Thyroid gland (tissue), 4 donors: ENCODE measurements around the gene RNF227. TPM values are rescaled to one million over a fixed set of nuclear protein-coding genes. Genes with fewer than 3 reads are reported as not detected.

ENCODE experiments used
- DNase-seq, 2 donors: peaks; one replicate each; pipeline ENCODE4 v3.0.0-alpha.2; 2019
- H3K27ac ChIP-seq, 3 donors: fragments of 200-600 bp; sonication (generic); 1 replicate in 2 of 3; 2 replicates in 1 of 3; pipeline ENCODE4 v1.5.1; 2016 to 2019; ENCODE audit warnings: mild to moderate bottlenecking in 1 of 3, moderate library complexity in 1 of 3
- H3K27me3 ChIP-seq: fragments of 200-600 bp; sonication (generic); one replicate; pipeline ENCODE4 v1.5.1; 2019
- H3K36me3 ChIP-seq, 2 donors: fragments of 200-600 bp; sonication (generic); one replicate each; pipeline ENCODE4 v1.5.1; 2016 to 2019
- H3K4me1 ChIP-seq, 2 donors: fragments of 200-600 bp; sonication (generic); one replicate each; pipeline ENCODE4 v1.5.1; 2017 to 2019
- H3K4me3 ChIP-seq, 3 donors: fragments of 200-600 bp; sonication (generic); replicated peaks in 1 of 3; 1 replicate in 2 of 3; 2 replicates in 1 of 3; pipeline ENCODE4 v1.5.1; 2016; ENCODE audit warnings: mild to moderate bottlenecking in 1 of 3
- H3K9me3 ChIP-seq: fragments of 200-600 bp; sonication (generic); one replicate; pipeline ENCODE4 v1.5.1; 2017
- POLR2A ChIP-seq, 2 donors: fragments of 450-650 bp; IDR thresholded peaks; one replicate each; pipeline ENCODE4 v1.6.1; 2017; ENCODE audit warnings: antibody characterized with exemption in 2 of 2, mild to moderate bottlenecking in 2 of 2, moderate library complexity in 1 of 2
- WGBS, 2 donors: methylation state at CpG; one replicate each; pipeline ENCODE4 v1.1.5; 2017; 5-methylcytosine and 5-hydroxymethylcytosine counted together
- intact Hi-C: fragments of 100-400 bp; cut with DNase I; formaldehyde crosslinking; loops from one replicate; pipeline ENCODE4 v1.15.1; 2023
- total RNA-seq, 4 donors: library from RNA; depleted of rRNA; stranded (reverse); fragments of >200 nt; gene quantifications; one replicate each; pipeline ENCODE4 v1.2.3, GENCODE V29; 2016
- TF ChIP-seq, protein P1 (sequence below), 6 experiments: fragments of 200-600 bp in 3 of 6; fragments of 450-650 bp in 3 of 6; sonication (generic) in 3 of 6; IDR thresholded peaks; one replicate each; pipeline ENCODE4 v1.5.1; 2016 to 2019; ENCODE audit warnings: antibody characterized with exemption in 6 of 6, mild to moderate bottlenecking in 2 of 6, inconsistent platforms in 1 of 6, moderate library complexity in 1 of 6

Gene RNF227
- total RNA-seq, 4 donors from 2014 or later: 1.1 to 4.3 (median 2.2) TPM

GRCh38 chr17:7929158-7930023 is 13.3 kb upstream of the RNF227 start, which contains the start of gene KCNAB3:
TSS of gene KCNAB3 (minus strand) at chr17:7929856. CDS start at chr17:7929435, 421 bp downstream.
- H3K27me3 ChIP-seq: no peaks in the 10 kb centered on the region
- no peak within 1 kb of the TSS for H3K27ac ChIP-seq
- intact Hi-C loops: loop anchor here (5.0 kb wide), 1 partner anchor 67 kb away; no protein-coding TSS in a partner anchor
- no peak within 1 kb of the TSS for H3K4me3 ChIP-seq
- no peaks in the 10 kb centered on the region for H3K9me3 ChIP-seq
- 52 to 55% methylated on average over 51 of the region's 67 CpGs for WGBS, 2 donors
- DNase-seq: no peak
- TF ChIP-seq, protein P1, sequence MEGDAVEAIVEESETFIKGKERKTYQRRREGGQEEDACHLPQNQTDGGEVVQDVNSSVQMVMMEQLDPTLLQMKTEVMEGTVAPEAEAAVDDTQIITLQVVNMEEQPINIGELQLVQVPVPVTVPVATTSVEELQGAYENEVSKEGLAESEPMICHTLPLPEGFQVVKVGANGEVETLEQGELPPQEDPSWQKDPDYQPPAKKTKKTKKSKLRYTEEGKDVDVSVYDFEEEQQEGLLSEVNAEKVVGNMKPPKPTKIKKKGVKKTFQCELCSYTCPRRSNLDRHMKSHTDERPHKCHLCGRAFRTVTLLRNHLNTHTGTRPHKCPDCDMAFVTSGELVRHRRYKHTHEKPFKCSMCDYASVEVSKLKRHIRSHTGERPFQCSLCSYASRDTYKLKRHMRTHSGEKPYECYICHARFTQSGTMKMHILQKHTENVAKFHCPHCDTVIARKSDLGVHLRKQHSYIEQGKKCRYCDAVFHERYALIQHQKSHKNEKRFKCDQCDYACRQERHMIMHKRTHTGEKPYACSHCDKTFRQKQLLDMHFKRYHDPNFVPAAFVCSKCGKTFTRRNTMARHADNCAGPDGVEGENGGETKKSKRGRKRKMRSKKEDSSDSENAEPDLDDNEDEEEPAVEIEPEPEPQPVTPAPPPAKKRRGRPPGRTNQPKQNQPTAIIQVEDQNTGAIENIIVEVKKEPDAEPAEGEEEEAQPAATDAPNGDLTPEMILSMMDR (IDR thresholded peaks at IDR 0.05): no peak
- TF ChIP-seq POLR2A (IDR thresholded peaks at IDR 0.05): no peak
- H3K4me1 ChIP-seq: peaks cover 20 to 23% of the 10 kb centered on the region in 2 donors
- H3K36me3 ChIP-seq: no peaks in the 10 kb centered on the region

- intact Hi-C loops: loop anchor here (5.0 kb wide), 1 partner anchor 65 kb away; no protein-coding TSS in a partner anchor
- Histone ChIP-seq H3K27ac (no peak overlapping the region), H3K9me3 (no peaks in the 10 kb centered on the region), H3K27me3 (no peaks in the 10 kb centered on the region), H3K4me3 (no peak overlapping the region), H3K4me1 (peaks cover 12 to 14% of the 10 kb centered on the region in 2 donors), H3K36me3 (no peaks in the 10 kb centered on the region)
- 85 to 90% methylated on average over 3 of the region's 3 CpGs for WGBS, 2 donors
- DNase-seq: no peak
- TF ChIP-seq, protein P1 (IDR thresholded peaks at IDR 0.05): no peak
- no peak for TF ChIP-seq POLR2A (IDR thresholded peaks at IDR 0.05)
These were observed 11.5 kb upstream of the RNF227 start for GRCh38 chr17:7927596-7927995.

DNA sequence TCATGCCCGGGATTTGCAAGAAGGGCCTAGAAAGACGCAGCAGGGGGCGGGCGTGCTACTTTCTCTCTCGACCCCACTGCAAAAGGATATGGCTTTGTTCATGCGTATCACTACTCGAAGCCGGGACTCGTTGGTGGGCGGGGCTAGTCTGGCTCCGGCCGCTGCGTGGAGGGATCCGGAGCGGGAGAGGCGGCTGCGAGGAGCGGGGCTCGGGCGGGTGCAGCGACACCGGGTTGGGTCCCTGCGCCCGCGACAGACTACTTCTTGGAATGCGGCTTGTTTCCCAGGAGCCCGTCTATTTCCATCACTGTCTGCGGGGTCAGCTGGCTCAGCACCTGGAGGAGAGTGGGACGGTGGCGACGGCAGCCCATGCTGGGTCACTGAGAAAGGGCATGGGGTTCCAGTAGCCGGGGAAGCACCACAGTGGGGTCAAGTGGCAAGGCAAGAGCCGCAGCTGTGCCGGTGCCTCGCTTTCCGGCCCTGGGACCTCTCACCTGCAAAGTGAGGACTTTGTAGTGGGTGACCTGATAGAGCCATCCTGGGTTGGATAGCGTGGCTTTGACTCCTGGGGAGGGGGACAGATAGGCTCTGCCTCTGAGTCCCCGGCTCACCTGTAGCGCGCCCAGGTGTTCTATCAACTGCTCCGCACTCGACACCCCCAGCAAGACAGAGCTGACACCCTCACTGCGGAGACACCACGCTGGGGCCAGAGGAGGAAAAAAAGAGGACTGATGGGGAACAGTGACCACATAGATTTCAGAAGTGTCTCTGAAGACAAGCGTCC is 6.9 kb upstream of the RNF227 start:
- H3K27ac ChIP-seq: peak overlapping the region; percentile 14 to 82 (median 69)
- WGBS, 2 donors: 18 to 35% methylated on average over 26 to 40 of the region's 45 CpGs
- no peaks in the 10 kb centered on the region for H3K36me3 ChIP-seq
- no peaks in the 10 kb centered on the region for H3K9me3 ChIP-seq
- H3K27me3 ChIP-seq: no peaks in the 10 kb centered on the region
- peak overlapping the region in 2 of 3 donors; percentile 1 to 28 for H3K4me3 ChIP-seq
- DNase-seq: peak; percentile 82 to 88
- intact Hi-C loops: no loop called here
- H3K4me1 ChIP-seq: peaks cover 7 to 12% of the 10 kb centered on the region in 2 donors
- TF ChIP-seq, protein P1 (IDR thresholded peaks at IDR 0.05): no peak
- peak in 1 of 2 donors; percentile 66 for TF ChIP-seq POLR2A (IDR thresholded peaks at IDR 0.05)

DNA sequence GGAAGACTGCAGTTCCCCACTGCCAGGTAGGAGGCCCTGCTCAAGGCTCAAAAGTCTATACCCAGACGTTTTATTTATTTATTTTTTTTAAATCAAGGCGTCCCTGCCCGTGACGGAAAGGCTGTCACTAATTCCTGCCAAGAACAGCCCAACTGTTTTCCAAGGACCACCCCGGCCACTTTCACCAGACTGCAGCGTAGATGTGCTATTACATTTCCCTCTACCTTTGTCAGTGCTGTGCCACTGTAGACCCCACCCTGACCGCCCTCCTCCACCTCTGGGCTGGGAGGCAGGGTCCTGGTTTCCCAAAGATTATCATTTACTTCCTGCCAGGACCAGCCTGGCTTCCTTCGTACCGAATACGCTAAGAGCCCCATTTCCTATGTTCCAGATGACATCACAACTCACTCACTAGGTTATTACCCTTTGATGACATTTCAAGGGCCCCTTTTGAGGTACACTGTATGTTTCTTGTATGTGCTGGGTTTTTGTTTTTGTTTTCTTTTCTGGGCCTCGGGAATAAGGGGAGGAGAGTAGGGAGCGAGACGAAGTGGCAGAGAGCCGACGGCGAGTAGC is 6.3 kb upstream of the RNF227 start:
- TF ChIP-seq, protein P1 (IDR thresholded peaks at IDR 0.05): no peak
- no peak for TF ChIP-seq POLR2A (IDR thresholded peaks at IDR 0.05)
- H3K9me3 ChIP-seq: no peaks in the 10 kb centered on the region
- WGBS, 2 donors: 34 to 35% methylated on average over 16 of the region's 16 CpGs
- H3K36me3 ChIP-seq: no peaks in the 10 kb centered on the region
- no peak for DNase-seq
- intact Hi-C loops: no loop called here
- peak overlapping the region in 2 of 3 donors; percentile 1 to 28 for H3K4me3 ChIP-seq
- H3K27me3 ChIP-seq: no peaks in the 10 kb centered on the region
- H3K27ac ChIP-seq: peak overlapping the region; percentile 14 to 82 (median 69)
- peaks cover 7 to 12% of the 10 kb centered on the region in 2 donors for H3K4me1 ChIP-seq
